ENCODE measurements around the gene SIGLEC9.

The SIGLEC9 gene

DNA sequence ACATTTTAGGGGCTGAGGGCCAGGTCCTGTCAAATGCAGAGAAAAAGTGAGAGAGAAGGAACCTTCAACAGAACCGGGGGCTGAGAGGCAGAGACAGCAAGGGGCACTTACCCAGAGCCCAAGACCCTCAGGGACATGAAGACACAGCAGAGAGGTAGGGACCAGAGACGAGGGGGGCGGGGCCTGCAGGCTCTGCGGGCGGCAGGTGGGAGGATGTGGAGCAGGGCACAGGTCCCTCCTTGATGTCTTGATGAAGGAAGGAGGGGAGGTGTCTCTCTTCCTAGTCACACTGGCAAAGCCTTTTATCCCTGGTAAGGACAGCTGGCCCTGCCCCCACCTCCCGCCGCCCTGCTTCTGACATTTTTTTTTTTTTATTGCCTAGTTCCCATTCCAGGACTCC is 42.1 kb upstream of the SIGLEC9 start, which contains the start of gene KLK14:
Gene KLK14, minus strand, starts transcription at position 277 of the 400 bp plus-strand sequence. Its CDS starts 273 bp downstream, at position 4.
- TF ChIP-seq, protein P1, sequence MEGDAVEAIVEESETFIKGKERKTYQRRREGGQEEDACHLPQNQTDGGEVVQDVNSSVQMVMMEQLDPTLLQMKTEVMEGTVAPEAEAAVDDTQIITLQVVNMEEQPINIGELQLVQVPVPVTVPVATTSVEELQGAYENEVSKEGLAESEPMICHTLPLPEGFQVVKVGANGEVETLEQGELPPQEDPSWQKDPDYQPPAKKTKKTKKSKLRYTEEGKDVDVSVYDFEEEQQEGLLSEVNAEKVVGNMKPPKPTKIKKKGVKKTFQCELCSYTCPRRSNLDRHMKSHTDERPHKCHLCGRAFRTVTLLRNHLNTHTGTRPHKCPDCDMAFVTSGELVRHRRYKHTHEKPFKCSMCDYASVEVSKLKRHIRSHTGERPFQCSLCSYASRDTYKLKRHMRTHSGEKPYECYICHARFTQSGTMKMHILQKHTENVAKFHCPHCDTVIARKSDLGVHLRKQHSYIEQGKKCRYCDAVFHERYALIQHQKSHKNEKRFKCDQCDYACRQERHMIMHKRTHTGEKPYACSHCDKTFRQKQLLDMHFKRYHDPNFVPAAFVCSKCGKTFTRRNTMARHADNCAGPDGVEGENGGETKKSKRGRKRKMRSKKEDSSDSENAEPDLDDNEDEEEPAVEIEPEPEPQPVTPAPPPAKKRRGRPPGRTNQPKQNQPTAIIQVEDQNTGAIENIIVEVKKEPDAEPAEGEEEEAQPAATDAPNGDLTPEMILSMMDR (IDR thresholded peaks at IDR 0.05; ENCODE audit: borderline replicate concordance, insufficient read depth, low read depth, low read length) = no peak
- no peak within 1 kb of the TSS for H3K4me3 ChIP-seq (ENCODE audit: low read depth, low read length)

DNA sequence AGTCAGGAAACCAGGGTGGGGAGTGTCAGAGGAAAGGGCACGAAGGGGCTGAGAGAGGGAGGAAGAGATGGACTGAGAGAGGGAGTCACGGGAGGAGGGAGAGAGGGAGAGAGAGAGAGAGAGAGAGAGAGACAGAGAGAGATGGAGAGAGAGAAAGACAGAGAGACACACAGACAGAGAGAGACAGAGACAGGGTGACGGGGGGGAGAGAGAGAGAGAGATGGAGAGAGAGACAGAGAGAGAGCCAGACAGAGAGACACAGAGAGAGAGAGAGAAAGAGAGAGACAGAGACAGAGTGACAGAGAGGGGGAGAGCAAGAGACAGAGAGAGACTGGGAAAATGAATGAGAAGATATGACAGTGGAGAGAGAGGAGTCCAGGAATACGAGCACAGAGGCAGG is 41.5 kb upstream of the SIGLEC9 start:
- TF ChIP-seq, protein P1 (IDR thresholded peaks at IDR 0.05; ENCODE audit: borderline replicate concordance, insufficient read depth, low read depth, low read length) = no peak
- no peak overlapping the region for H3K4me3 ChIP-seq (ENCODE audit: low read depth, low read length)

DNA sequence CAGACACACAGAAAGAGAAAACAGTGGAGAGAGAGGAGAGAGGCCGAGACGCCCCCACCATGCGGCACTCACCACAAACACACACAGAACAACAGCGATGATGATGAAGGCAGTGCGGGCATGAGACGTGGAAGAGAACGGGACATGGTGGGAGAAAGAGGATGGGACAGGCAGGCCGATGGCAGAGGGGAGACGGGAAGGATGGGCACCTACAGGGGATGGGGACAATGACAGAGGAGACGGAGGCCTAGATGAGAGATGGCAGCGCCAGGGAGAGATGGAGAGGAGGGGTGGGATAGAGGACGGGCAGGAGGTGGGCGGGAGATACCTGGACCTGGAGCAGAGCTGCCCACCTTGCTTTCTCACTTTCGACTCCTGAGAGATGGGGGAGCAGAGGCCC is 40.9 kb upstream of the SIGLEC9 start:
- TF ChIP-seq, protein P1 (IDR thresholded peaks at IDR 0.05; ENCODE audit: borderline replicate concordance, insufficient read depth, low read depth, low read length) = no peak
- no peak overlapping the region for H3K4me3 ChIP-seq (ENCODE audit: low read depth, low read length)

DNA sequence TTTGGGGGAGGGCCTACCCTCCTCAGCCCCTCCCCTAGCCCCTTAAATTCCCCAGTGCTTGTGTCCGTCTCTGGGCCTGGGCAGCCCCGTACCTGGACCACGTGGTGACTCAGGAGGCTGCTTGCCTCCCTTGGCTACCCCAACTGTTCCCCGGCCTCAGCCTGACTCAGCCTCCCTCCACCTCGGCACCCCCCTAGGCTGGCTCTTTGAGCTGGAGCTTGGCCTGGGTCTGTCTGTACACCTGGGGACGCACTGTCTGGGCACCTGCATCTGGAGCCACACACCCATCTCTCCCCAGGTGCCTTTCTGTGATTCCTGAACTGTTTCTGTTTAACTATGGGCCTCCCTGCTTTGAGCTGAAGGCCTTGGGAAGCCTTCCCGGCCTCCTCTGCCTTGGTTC is 40.2 kb upstream of the SIGLEC9 start:
- no peak overlapping the region for H3K4me3 ChIP-seq (ENCODE audit: low read depth, low read length)
- TF ChIP-seq, protein P1 (IDR thresholded peaks at IDR 0.05; ENCODE audit: borderline replicate concordance, insufficient read depth, low read depth, low read length) = no peak

DNA sequence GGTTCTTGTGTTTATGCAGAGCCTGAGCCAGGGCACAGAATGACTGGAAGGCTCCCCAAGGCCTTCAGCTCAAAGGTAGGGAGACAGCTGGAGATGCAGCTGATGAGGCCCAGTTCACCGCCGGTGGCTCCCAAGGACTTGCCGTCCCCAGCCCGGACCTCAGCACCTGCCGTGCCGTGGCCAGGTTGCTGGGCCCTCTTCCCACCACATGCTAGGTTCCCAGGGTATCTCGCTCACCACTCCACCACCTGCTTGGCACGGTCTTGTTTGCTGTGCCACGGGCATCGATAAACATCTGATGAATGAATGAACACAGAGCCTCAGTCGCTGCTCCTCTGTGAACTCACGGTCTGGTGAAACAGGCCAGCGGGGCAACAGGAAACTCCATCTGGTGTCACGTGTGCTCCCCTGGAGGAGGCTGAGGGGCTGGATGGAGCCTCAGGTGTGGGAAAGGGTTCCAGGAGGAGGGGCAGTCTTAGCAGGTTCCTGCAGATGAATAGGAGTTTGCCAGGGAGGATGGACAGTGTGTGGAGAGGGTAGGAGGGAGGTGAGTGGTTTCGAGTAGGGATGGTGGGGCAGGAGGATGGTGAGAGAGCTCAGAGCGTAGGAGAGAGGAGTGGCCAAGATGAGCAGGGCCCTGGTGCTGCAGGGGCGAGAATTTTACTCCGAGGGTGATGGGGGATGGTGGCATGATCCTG is 38.4 kb upstream of the SIGLEC9 start:
- no peak overlapping the region for H3K4me3 ChIP-seq (ENCODE audit: low read depth, low read length)
- TF ChIP-seq, protein P1 (IDR thresholded peaks at IDR 0.05; ENCODE audit: borderline replicate concordance, insufficient read depth, low read depth, low read length) = no peak

DNA sequence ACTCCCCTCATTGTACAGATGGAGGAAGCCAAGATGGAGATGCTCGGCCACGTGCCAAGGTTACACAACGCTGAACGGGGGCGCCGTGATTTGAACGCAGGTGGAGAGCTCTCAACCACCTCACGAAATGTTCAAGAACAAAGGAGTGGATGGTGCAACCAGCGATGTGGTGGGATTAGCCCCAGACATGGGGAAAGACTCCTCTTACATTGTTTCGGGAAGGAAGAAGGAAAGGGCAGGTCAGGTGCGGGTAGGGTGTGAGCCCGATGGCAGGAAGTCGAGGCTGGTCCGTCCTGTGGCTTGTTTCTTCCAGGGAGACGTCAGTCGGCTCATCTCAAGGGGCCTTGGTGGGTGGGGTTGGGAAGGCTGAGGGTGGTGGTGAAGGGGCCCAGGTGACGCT is 34.9 kb upstream of the SIGLEC9 start:
- TF ChIP-seq, protein P1 (IDR thresholded peaks at IDR 0.05; ENCODE audit: borderline replicate concordance, insufficient read depth, low read depth, low read length) = no peak

DNA sequence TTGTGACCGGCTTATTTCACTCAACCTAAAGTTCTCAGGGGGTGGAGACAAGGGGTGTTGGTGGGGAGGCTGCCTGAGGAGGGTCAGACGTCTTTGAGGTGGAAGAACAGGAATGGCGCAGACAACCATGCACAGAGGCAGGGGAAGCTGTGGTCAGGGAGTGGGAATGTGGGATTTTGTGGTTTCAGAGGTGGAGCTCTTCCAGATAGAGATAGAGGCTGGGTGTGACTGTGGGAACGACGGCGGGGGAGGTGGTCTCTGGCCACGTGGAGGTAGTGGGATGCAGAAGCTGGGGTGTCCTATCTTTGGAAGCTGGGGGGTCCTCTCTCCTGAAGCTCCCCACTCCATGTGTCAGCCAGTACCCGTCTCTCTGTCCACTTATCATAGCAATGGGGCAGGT is 34.2 kb upstream of the SIGLEC9 start:
- H3K4me3 ChIP-seq (ENCODE audit: low read depth, low read length) = no peak overlapping the region
- TF ChIP-seq, protein P1 (IDR thresholded peaks at IDR 0.05; ENCODE audit: borderline replicate concordance, insufficient read depth, low read depth, low read length) = no peak

More for the DNA sequence above, 34.9 kb upstream of the SIGLEC9 start:
- no peak overlapping the region for H3K4me3 ChIP-seq (ENCODE audit: low read depth, low read length)

Measured in GM12875 (cell line).